GM18526 (cell line): Measurements from ENCODE around the gene GABARAPL2.
A peak's percentile ranks its signal among the peaks of the same experiment; 100 is the strongest.

Source experiments
- POLR2A ChIP-seq: IDR thresholded peaks from 3 replicates; pipeline ENCODE4 v1.6.1; 2011; ENCODE audit not compliant: insufficient read length; ENCODE audit errors: extremely low read depth

The GABARAPL2 gene

DNA sequence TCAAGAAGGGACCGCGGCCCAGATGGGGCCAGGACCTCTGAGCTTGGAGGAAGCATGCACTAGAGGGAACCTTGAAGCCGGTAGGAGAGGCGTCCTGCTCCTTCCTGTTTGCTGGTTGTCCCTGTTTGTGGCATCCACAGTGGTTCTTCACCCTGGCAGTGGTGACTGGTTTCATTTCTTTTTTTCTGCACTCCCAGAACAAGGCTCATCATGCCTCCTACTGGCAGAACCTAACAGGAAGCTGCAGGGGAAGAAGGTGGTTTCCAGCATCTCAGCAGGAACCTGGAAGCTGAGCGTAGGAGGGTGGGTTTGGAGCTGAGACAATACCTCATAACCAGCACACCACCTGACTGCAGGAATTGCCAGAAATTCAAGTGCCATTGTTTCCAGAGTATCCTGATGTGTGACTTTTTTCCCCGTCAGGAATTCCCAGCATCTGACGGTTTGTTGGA, 15.9 kb upstream of the GABARAPL2 start:
- TF ChIP-seq POLR2A = no peak

DNA sequence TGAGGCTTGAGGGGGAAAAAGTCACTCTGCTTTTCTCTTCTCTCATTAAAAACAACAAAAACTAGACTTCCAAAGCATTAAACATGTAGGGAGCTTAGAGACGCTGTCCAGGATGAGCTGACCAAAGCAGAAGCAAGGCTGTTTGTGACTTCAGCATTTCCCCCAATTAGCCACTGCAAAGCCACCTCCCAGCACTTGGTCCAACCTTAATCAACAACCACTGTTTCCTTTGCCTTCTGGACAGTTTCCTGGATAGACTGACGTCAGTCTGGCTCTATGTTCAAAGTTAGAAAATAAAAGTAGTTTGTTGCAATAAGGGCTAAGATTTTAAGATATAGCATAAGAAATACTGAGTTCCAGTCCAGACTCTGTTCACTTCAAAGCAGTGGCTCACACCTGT, 13.2 kb upstream of the GABARAPL2 start:
- no peak for TF ChIP-seq POLR2A

DNA sequence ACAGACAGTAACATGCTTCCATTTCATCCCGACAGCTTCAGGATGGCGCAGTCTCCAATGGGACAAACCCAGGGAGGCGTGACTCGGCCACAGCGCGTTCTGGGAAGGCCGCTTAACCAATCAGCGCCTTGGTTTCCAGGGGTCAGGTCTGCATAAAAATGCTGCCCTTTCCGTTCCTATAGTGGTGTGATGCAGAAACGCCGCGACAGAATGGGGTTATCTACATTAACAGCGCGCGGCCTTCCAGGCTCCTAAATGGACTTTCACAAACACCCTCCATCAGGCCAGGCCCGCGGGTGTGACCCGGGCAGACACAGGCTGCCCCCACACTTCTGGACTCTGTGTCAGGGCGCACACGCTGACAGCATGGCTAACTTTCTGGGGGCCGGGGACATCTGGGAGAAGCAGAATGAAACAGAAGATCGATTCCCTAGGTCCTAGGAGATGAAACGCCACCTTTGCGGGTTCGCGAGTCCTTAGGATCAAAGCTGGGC, 10.9 kb upstream of the GABARAPL2 start:
- TF ChIP-seq POLR2A = peak; percentile 36

DNA sequence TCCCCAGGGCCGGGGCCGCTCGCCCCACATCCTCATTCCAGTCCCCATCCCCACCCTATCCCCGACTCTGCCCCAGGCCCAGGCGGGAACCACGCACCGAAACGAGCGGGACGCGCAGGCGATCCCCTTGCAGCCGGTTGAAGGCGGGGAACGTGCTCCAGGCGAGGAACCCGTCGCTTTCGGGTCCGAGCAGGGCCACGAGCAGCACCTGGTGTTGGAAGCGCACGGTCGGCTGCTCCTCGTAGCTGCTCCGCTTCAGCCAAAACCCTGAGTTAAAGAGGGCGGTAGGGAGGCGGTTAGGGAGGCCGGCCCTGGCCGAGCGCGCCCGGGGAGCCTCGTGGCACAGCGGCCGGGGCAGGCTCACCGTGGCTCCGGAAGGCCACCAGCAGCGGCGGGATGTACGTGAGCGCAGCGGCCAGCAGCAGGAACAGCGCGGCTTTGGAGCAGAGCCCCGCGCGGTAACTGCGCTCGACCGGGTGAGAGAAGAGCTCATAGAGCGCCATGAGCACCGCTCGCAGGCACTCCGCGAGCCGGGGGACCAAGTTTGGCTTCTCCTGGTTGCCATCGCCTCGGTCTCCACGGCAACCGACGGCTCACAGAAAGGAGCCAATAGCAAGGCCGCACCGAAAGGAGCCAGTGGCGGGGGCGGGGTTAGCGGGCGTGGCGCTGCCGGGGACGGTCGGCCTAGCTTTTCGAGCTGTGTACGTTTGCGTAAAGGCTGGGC, 10.3 kb upstream of the GABARAPL2 start, which contains the start of gene TMEM231:
Gene TMEM231, minus strand, starts transcription at position 546 of the 724 bp plus-strand sequence. Its CDS starts 43 bp downstream, at position 503.
- peak; percentile 40 for TF ChIP-seq POLR2A

DNA sequence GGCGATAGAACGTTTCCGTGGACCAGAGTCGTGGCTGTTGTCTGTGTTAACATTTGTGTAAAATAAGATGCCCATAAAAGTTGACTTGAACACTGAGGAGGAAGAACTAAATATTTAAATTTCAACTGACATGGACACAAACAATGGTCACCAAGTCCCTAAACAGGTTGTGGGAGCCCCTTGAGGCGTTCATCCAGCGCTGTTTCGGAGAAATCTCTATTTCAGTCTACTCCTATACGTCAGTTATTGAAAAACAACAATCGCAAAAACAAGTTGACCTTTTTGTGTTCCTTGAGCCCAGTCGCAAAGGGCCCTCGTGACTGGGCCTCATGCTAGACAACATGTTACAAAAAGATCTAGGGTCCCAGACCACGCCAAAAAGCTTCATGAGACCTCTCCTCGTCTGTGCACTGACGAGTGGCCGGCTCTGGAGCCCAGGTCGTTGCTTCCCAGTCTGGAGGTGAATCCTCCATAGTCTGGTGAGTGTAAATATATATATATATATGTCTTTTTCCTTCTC, 9.7 kb upstream of the GABARAPL2 start:
- TF ChIP-seq POLR2A = no peak

DNA sequence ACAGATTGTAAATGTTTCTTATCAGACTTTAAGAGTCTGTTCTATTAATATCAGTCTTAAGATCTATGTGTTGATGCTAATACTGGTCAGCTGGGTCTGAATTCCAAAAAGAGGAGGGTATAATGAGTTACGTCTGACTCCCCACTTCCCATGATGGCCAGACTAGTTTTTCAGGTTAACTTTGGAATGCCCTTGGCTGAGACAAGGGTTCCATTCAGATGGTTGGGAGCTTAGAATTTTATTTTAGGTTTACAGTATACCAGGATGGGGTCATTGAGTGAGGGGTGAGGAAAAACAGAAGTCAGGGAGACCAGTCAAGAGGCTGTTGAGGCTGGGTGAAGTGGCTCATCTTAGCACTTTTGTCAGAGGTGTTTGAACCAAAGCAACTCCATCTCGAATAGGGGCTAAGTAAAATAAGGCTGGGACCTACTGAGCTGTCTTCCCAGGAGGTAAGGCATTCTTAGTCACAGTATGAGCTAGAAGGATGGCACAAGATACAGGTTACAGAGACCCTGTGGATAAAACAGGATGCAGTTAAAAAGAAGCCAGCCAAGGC, 7.3 kb upstream of the GABARAPL2 start:
- no peak for TF ChIP-seq POLR2A

DNA sequence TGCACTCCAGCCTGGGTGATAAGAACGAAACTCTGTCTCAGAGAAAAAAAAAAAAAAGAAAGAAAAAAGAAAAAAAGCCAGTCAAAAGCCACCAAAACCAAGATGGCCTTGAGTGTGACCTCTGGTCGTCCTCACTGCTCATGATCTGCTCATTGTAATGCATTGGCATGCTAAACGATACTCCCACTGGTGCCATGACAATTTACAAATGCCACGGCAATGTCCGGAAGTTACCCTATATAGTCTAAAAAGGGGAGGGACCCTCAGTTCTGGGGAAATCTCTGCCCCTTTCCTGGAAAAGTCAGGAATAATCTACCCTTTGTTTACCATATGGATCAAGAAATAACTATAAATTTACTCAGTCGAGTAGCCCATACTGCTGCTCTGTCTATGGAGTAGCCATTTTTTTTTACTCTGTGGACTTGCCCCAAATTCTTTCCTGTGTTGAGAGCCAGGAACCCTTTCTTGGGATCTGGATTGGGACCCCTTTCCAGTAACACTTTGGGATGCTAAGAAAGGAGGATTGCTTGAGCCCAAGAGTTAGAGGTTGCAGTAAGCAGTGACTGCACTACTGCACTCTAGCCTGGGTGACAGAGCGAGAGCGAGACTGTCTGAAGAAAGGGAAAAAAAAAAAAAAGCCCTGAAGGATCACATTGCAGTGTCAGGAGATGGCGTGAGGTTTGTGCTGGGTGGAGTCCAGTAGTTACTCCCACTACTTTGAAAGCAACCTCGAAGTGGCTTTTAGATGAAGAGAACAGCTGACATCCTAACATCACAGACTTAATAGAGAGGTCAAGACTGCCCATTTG, 6.4 kb upstream of the GABARAPL2 start:
- TF ChIP-seq POLR2A = no peak

DNA sequence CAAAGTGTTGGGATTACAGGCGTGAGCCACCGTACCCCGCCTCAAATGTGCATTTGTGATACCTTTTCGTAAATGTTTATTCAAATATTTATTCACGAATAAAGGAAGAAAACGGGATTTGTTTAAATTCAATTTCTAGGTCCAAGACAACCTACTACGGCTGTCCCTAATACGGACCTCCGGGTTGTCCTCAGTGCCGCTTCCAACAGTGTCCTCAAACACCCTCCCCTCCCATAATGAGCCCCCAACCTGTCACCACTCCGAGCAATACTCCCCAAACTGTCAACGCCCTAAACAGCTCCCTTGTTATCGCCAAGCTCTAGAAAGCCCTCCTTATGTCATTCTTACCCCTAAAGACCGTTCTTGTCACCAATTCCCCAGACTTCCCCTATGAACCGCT, 539 bp upstream of the GABARAPL2 start:
- TF ChIP-seq POLR2A = no peak

DNA sequence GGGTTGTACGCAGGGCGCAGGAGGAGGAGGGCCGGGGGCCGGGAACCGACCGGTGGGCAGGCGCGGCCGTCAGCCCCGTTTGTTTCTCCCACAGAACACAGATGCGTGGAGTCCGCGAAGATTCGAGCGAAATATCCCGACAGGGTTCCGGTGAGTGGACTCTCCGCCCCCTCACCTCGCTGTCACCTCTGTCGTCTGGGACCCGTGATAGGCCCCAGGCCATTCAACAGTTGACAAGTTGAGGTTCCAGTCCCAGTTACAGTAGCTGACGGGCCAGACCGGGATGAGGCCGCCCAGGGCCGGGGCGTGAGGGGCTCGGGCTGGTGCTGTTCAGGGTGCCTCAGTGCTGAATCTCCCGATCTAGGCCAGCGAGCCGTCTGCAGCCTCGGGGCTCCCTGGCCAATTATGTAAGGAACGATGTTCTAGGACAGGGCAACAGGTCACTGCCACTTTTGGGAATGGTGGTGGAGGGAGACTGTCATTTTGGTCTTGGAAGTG, 628 bp downstream of the GABARAPL2 start:
- no peak for TF ChIP-seq POLR2A

DNA sequence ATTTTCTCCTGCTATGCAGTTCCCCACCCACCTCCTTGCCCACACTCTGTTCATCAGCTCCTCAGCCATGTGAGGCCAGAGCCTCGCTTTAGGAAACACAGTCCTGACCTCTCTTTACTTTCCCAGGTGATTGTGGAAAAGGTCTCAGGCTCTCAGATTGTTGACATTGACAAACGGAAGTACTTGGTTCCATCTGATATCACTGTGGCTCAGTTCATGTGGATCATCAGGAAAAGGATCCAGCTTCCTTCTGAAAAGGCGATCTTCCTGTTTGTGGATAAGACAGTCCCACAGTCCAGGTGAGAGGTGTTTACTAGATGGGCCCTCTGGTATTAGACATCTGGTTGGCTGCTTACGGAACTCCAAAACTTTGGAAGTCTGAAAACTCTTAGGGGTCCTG, 1.7 kb downstream of the GABARAPL2 start:
- TF ChIP-seq POLR2A = no peak

DNA sequence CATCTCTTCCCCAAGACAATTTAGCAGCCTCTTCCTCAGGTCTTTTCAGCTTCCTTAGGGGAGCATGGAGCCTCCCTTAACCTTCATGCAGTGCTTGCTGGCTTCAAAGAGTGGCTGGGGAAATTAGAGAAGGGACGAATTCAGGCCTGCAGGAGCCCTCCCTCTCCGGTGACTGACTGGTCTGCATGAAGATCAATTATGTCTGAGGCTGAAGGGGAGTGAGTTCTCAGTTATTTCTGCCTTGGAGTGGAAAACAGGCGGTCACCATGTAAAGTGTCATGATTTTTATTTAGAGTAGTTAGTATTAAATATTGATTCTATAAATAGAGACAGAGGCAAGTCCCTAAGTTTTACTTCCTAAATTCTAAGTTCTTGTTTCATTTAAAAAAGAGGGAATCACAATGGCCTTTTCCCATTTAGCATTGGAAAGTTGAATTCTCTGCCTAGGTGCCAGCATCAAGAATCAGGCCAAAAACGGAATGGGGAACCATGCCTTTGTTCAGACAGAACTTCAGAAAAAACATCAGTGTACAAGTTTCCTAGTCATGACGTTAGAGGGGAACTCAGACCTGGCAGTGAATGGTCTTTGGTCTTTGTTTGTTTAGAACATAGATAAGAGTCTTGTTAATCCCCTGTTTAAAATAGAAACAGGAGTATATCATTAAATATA, 4.4 kb downstream of the GABARAPL2 start:
- no peak for TF ChIP-seq POLR2A

DNA sequence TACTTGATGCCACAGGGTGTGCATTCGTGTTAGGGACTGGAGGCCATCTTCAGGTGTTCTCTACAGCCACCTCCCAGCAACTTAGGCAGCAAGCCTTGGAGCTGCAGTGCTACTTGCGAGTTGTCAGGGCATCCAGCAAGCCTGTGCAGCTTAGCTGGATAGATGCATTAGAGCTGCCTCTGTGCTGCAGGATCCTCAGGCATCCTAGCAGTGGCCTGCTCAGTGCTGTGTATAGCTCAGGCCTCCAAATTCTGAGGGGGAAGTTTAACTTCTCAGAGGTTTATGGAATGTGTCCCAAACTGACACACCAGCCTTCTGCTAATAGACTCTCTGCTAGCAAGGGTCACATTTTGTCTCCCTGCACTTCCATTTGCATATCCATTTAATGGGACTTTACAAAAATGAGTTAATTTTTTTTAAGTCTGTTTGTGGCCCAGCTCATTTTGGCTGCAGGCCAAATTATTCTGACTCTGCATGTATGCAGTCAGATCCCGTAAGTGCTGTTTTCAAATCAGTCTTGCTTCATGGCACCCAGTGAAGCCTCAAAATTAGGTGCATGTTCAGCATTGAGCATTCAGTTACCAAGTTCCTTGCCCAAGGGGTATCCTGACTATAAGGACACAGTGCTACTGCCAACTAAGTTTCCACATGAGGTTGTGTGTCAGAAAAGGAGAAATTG, 6.8 kb downstream of the GABARAPL2 start:
- TF ChIP-seq POLR2A = no peak

DNA sequence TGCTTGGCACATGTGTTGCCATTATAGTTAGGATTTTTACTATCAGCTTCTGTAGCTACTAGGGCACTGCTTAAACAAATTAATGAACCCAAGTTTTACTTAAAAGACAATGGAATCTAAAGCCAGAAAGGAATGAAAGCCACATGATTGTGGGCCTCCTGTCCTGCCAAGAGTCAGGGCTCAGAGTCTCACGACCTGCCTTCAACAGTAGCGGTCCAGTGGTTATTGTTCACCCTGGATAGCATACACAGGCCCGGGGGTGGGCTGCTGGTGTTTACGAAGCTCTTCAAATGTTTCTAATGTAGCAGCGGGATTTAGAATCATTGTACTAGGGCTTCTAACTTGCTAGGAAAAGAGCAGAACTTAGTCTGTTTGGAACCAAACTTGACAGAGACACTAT, 7.8 kb downstream of the GABARAPL2 start:
- no peak for TF ChIP-seq POLR2A

DNA sequence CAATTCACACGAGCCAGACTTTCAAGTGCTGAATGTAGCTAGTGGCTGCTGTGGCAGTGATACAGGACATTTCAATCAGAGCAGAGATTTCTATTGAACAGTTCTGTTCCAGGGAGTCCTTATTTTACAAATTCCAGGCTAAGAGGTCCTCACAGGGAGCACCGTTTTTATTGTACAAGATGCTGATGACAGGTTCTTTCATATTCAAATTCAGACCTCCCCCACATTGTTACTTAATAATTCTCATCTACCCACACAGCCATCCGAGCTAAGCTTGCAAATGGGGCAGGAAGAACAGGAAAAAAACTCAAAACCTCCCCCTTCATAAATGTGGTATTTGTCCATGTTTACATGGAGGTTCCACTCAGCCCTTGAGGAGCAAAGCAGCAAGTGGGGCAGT, 9.8 kb downstream of the GABARAPL2 start:
- no peak for TF ChIP-seq POLR2A

DNA sequence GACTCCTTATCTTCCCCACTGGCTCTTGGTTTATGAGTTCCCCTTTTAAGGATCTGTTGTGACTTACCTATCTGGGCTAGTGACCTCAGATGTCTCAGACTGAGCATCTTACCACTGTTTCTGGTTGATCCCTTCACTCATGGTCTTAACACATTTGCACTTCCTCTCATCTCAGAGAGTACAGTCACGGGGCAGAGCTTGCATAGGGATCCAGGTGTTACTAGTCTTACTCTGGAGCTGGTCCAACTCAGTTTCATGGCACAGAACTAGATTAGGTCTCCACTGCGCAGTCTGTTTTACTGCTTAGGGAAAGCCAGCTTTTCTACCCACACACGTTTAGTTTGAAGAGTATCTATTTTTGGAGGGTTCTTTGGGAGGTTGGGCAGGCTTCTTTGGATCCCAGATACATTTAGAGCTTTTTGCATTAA, 10.2 kb downstream of the GABARAPL2 start:
- no peak for TF ChIP-seq POLR2A

DNA sequence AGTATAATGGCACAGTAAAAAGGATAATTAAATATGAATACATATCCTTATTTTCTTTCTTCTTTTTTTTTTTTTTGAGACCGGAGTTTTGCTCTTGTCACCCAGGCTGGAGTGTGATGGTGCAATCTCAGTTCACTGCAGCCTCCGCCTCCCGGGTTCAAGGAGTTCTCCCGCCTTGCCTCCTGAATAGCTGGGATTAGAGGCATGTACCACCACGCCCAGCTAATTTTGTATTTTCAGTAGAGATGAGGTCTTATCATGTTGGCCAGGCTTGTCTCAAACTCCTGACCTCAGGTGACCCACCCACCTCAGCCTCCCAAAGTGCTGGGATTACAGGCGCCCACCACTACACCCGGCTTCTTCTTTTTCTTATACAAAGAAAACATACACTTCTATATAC, 12.0 kb downstream of the GABARAPL2 start:
- TF ChIP-seq POLR2A = no peak
